IMR-90 (cell line): Measurements from ENCODE around the gene STAG1.
"Not testable (repeated sequence)": the region's sequence is repeated elsewhere in the genome, so short reads cannot be mapped to it uniquely, and the experiment has no call there.

ENCODE experiments used
- CEBPB ChIP-seq: IDR thresholded peaks from 2 replicates; pipeline ENCODE4 v1.6.1; 2012; ENCODE audit warnings: low read depth, low read length, improper control_type of control experiment
- CTCF ChIP-seq: conservative IDR thresholded peaks from 2 replicates; pipeline ENCODE4 v1.5.1; 2012; ENCODE audit warnings: mild to moderate bottlenecking, low read depth, low read length, improper control_type of control experiment
- FOS ChIP-seq: fragments of 150-350 bp; IDR thresholded peaks from 2 replicates; pipeline ENCODE4 v1.6.1; 2016; ENCODE audit warnings: low read depth, low read length
- POLR2A ChIP-seq: IDR thresholded peaks from 2 replicates; pipeline ENCODE4 v1.6.1; 2012; ENCODE audit warnings: mild to moderate bottlenecking, low read depth, low read length

- TF ChIP-seq CTCF, POLR2A, FOS, CEBPB: not testable (repeated sequence)
These were observed 202.7 kb downstream of the STAG1 start for GRCh38 chr3:136549461-136549860.
